ENCODE measurements around the gene DLG1. TPM values are rescaled to one million over a fixed set of nuclear protein-coding genes. Genes with fewer than 3 reads are reported as not detected.

Gene DLG1
- total and polyA plus RNA-seq, 2 of the 4 experiments (the other 2 are of a cell fraction), result 21.2 to 57.7 TPM

- Histone ChIP-seq H3K23ac (ENCODE audit: low read depth, low read length) (no peak overlapping the region), H3K27ac (ENCODE audit: insufficient read depth, low read length) (no peak overlapping the region), H3K14ac (replicated peaks; ENCODE audit: low read depth, low read length) (no peak overlapping the region), H2BK120ac (ENCODE audit: low read depth, low read length) (no peak overlapping the region), H3K4me1 (ENCODE audit: control insufficient read depth, insufficient read depth, low read length) (peaks cover 5% of the 10 kb centered on the region), H2AFZ (replicated peaks; ENCODE audit: low read length, poor library complexity) (no peak overlapping the region), H3K4me3 (ENCODE audit: insufficient read depth, low read depth, low read length) (no peak overlapping the region), H3K18ac (ENCODE audit: low read depth, low read length) (no peak overlapping the region), H3K79me1 (ENCODE audit: low read depth in 1 of 2, low read length in 2 of 2) (peaks cover 0 to 14% of the 10 kb centered on the region in 2 experiments; a peak in 2 of 4 replicates), H4K8ac (ENCODE audit: low read depth in 2 of 2, low read length in 2 of 2) (no peak overlapping the region), H3K36me3 (ENCODE audit: control insufficient read depth, insufficient read depth, low read length) (peaks cover 5% of the 10 kb centered on the region; the same call in 1 of the 2 replicates), H4K91ac (ENCODE audit: insufficient read depth, low read depth, low read length) (no peak overlapping the region), H2BK20ac (ENCODE audit: low read depth, low read length) (no peak overlapping the region), H3K4ac (ENCODE audit: low read depth, low read length) (no peak overlapping the region), H3K27me3 (ENCODE audit: control insufficient read depth, insufficient read depth, low read length) (no peaks in the 10 kb centered on the region), H4K5ac (ENCODE audit: low read depth, low read length) (no peak overlapping the region), H3K9me3 (ENCODE audit: control insufficient read depth, insufficient read depth, low read length) (no peaks in the 10 kb centered on the region), H2AK5ac (ENCODE audit: low read depth, low read length) (no peak overlapping the region), H2AK9ac (replicated peaks; ENCODE audit: low read depth, low read length, poor library complexity) (no peak overlapping the region), H2BK15ac (ENCODE audit: low read depth, low read length) (no peak overlapping the region), H2BK5ac (ENCODE audit: low read depth, low read length, poor library complexity, severe bottlenecking) (no peak overlapping the region), H3K4me2 (ENCODE audit: low read depth, low read length) (no peak overlapping the region), H3K9ac (ENCODE audit: low read depth, low read length) (no peak overlapping the region), H3K9me1 (ENCODE audit: insufficient read depth, low read length) (0 out of 2 replicates have a peak, but pooled peaks cover 5% of the 10 kb centered on the region), H3K56ac (ENCODE audit: extremely low read depth, insufficient read depth, low read length) (no peak overlapping the region), H4K20me1 (ENCODE audit: insufficient read depth, low read length) (peaks cover 6% of the 10 kb centered on the region; the same call in 1 of the 2 replicates)
- WGBS, 2 experiments (ENCODE audit: extremely low coverage in 2 of 2, insufficient read length in 1 of 2), result 82% methylated on average over 2 of the region's 4 CpGs; no CpG with 5 or more reads in 1 of the 2 experiments
- TF ChIP-seq MXI1 (IDR thresholded peaks at IDR 0.05; ENCODE audit: borderline replicate concordance, low read depth, low read length), result no peak
- TF ChIP-seq MAFK (IDR thresholded peaks at IDR 0.05; ENCODE audit: low read depth, low read length), result no peak
- no peak for TF ChIP-seq NFE2L2 (IDR thresholded peaks at IDR 0.05; ENCODE audit: low read depth, low read length)
- TF ChIP-seq RAD21 (IDR thresholded peaks at IDR 0.05; ENCODE audit: low read length), result no peak
- TF ChIP-seq CEBPB (IDR thresholded peaks at IDR 0.05; ENCODE audit: low read depth, low read length), result no peak
- no peak for TF ChIP-seq BHLHE40 (IDR thresholded peaks at IDR 0.05; ENCODE audit: low read depth, low read length)
- TF ChIP-seq CTCF (conservative IDR thresholded peaks at IDR 0.05; ENCODE audit: low read depth, low read length), result no peak
- TF ChIP-seq CHD1 (IDR thresholded peaks at IDR 0.05; ENCODE audit: low read depth, low read length), result no peak
- no peak for TF ChIP-seq USF2 (IDR thresholded peaks at IDR 0.05; ENCODE audit: low read depth, low read length)
- no peak for TF ChIP-seq FOS (IDR thresholded peaks at IDR 0.05; ENCODE audit: low read depth, low read length)
- TF ChIP-seq RFX5 (IDR thresholded peaks at IDR 0.05; ENCODE audit: low read depth, low read length), result no peak
- no peak for TF ChIP-seq POLR2A (IDR thresholded peaks at IDR 0.05; ENCODE audit: low read depth, low read length)
- no peak for TF ChIP-seq ELK1 (IDR thresholded peaks at IDR 0.05; ENCODE audit: borderline replicate concordance, low read depth, low read length)
- no peak for TF ChIP-seq RCOR1 (IDR thresholded peaks at IDR 0.05; ENCODE audit: insufficient replicate concordance, low read length)
- no peak for TF ChIP-seq MAZ (IDR thresholded peaks at IDR 0.05; ENCODE audit: borderline replicate concordance, low read depth, low read length)
- no peak for TF ChIP-seq SMC3 (IDR thresholded peaks at IDR 0.05; ENCODE audit: low read depth, low read length)
- DNase-seq (no peak), ATAC-seq (ENCODE audit: low read depth) (no peak)
- in situ Hi-C loops (cut with MboI; ENCODE audit: low sequenced_read_pairs), result no loop called here
- POLR2A ChIA-PET (ENCODE audit: unreplicated experiment), result no interaction called here
- CTCF ChIA-PET, result no interaction called here
- no TSS peak for BruUV-seq (replicated peaks)
- intact Hi-C loops (cut with micrococcal nuclease), result no loop called here
- dilution Hi-C loops (cut with HindIII; ENCODE audit: low sequenced_read_pairs, unreplicated experiment), result no loop called here
Observed at GRCh38 chr3:197085137-197085536, 213.3 kb downstream of the DLG1 start.

All from IMR-90 (cell line).